ENCODE data around the gene ADARB2.

The ADARB2 gene

GRCh38 chr10:1735562-1735961 is 1.8 kb downstream of the ADARB2 start:
- DNase-seq: no peak

- peak; percentile 38 for DNase-seq
Measured at GRCh38 chr10:1734288-1734687, 3.0 kb downstream of the ADARB2 start.

- peak; percentile 37 for DNase-seq
Measured at GRCh38 chr10:1733720-1734119, 3.6 kb downstream of the ADARB2 start.

GRCh38 chr10:1732564-1732996 is 4.7 kb downstream of the ADARB2 start:
- DNase-seq: peak; percentile 45

- DNase-seq: peak; percentile 82
Measured at GRCh38 chr10:1731592-1731991, 5.7 kb downstream of the ADARB2 start.

- no peak for DNase-seq
Measured at GRCh38 chr10:1729751-1730150, 7.6 kb downstream of the ADARB2 start.

GRCh38 chr10:1726861-1727260 is 10.5 kb downstream of the ADARB2 start:
- peak; percentile 82 for DNase-seq

- peak; percentile 73 for DNase-seq
Measured at GRCh38 chr10:1724921-1725488, 12.3 kb downstream of the ADARB2 start.

GRCh38 chr10:1716839-1717238 is 20.5 kb downstream of the ADARB2 start:
- no peak for DNase-seq

GRCh38 chr10:1715821-1716220 is 21.5 kb downstream of the ADARB2 start:
- DNase-seq: no peak

GRCh38 chr10:1712944-1713671 is 24.2 kb downstream of the ADARB2 start:
- no peak for DNase-seq

- no peak for DNase-seq
Measured at GRCh38 chr10:1712314-1712713, 25.0 kb downstream of the ADARB2 start.

- DNase-seq: no peak
Measured at GRCh38 chr10:1709161-1709560, 28.2 kb downstream of the ADARB2 start.

- DNase-seq: no peak
Measured at GRCh38 chr10:1708746-1709145, 28.6 kb downstream of the ADARB2 start.

- no peak for DNase-seq
Measured at GRCh38 chr10:1706711-1707110, 30.6 kb downstream of the ADARB2 start.

- no peak for DNase-seq
Measured at GRCh38 chr10:1706256-1706655, 31.1 kb downstream of the ADARB2 start.

GRCh38 chr10:1698185-1698584 is 39.1 kb downstream of the ADARB2 start:
- DNase-seq: no peak

GRCh38 chr10:1696106-1696505 is 41.2 kb downstream of the ADARB2 start:
- no peak for DNase-seq

- DNase-seq: no peak
Measured at GRCh38 chr10:1690086-1690485, 47.2 kb downstream of the ADARB2 start.

- no peak for DNase-seq
Measured at GRCh38 chr10:1688531-1688930, 48.8 kb downstream of the ADARB2 start.

- DNase-seq: peak; percentile 19
Measured at GRCh38 chr10:1687623-1688150, 49.6 kb downstream of the ADARB2 start.

- no peak for DNase-seq
Measured at GRCh38 chr10:1687190-1687589, 50.1 kb downstream of the ADARB2 start.

- no peak for DNase-seq
Measured at GRCh38 chr10:1686491-1686749, 50.9 kb downstream of the ADARB2 start.

- DNase-seq: peak; percentile 46
Measured at GRCh38 chr10:1685699-1686490, 51.4 kb downstream of the ADARB2 start.
